CD14-positive monocyte (primary cell): ENCODE data around the gene GUCY2D. TPM values are rescaled to one million over a fixed set of nuclear protein-coding genes. Genes with fewer than 3 reads are reported as not detected.

ENCODE experiments used
- DNase-seq, 3 donors: peaks; one replicate each; pipeline ENCODE4 v3.0.0-alpha.2; 2011 to 2022
- H2AFZ ChIP-seq: 2 replicates; pipeline ENCODE4 v1.6.0; 2012; ENCODE audit warnings: mild to moderate bottlenecking, low read depth, low read length, inconsistent platforms; ENCODE audit not compliant: insufficient read depth, poor library complexity, severe bottlenecking
- H3K27ac ChIP-seq, 2 donors: 1 replicate in 1 of 2; 2 replicates in 1 of 2; pipeline ENCODE4 v1.5.1; 2012 to 2013; ENCODE audit warnings: low read length in 2 of 2, control low read depth in 1 of 2, inconsistent platforms in 1 of 2, low read depth in 1 of 2, mild to moderate bottlenecking in 1 of 2
- H3K27me3 ChIP-seq, 2 donors: one replicate each; pipeline versions ENCODE4 v1.6.0 to v1.6.1; 2011 to 2013; ENCODE audit warnings: low read length in 2 of 2; ENCODE audit not compliant: control insufficient read depth in 2 of 2, insufficient read depth in 2 of 2
- H3K36me3 ChIP-seq, 2 donors: replicated peaks in 1 of 2; 1 replicate in 1 of 2; 2 replicates in 1 of 2; pipeline versions ENCODE4 v1.5.1 to v1.6.1; 2012 to 2013; ENCODE audit warnings: low read length in 2 of 2, control low read depth in 1 of 2, inconsistent platforms in 1 of 2, mild to moderate bottlenecking in 1 of 2; ENCODE audit not compliant: insufficient read depth in 2 of 2, control insufficient read depth in 1 of 2
- H3K4me1 ChIP-seq, 2 donors: 1 replicate in 1 of 2; 2 replicates in 1 of 2; pipeline versions ENCODE4 v1.5.1 to v1.6.1; 2012 to 2013; ENCODE audit warnings: low read length in 2 of 2, control low read depth in 1 of 2, inconsistent platforms in 1 of 2, mild to moderate bottlenecking in 1 of 2, moderate library complexity in 1 of 2; ENCODE audit not compliant: insufficient read depth in 2 of 2, control insufficient read depth in 1 of 2
- H3K4me2 ChIP-seq: replicated peaks from 2 replicates; pipeline ENCODE3; 2012; ENCODE audit warnings: low read length, moderate library complexity, mild to moderate bottlenecking; ENCODE audit not compliant: poor library complexity, severe bottlenecking; ENCODE audit errors: extremely low read depth
- H3K4me3 ChIP-seq, 3 experiments: fragments of 200-600 bp in 1 of 3; sonication (generic) in 1 of 3; replicated peaks in 1 of 3; 1 replicate in 2 of 3; 2 replicates in 1 of 3; pipeline ENCODE4 v1.5.1; 2011 to 2013; ENCODE audit warnings: low read length in 3 of 3, mild to moderate bottlenecking in 3 of 3, control low read depth in 2 of 3, low read depth in 2 of 3, inconsistent platforms in 1 of 3, moderate library complexity in 1 of 3
- H3K79me2 ChIP-seq: 2 replicates; pipeline ENCODE4 v1.6.0; 2012; ENCODE audit warnings: mild to moderate bottlenecking, control low read depth, inconsistent platforms, low read length, moderate library complexity; ENCODE audit not compliant: insufficient read depth
- H3K9ac ChIP-seq: 2 replicates; pipeline ENCODE4 v1.6.0; 2017; ENCODE audit warnings: low read length, mild to moderate bottlenecking; ENCODE audit not compliant: insufficient read depth, poor library complexity, severe bottlenecking
- H3K9me3 ChIP-seq, 2 donors: replicated peaks in 1 of 2; 1 replicate in 1 of 2; 2 replicates in 1 of 2; pipeline versions ENCODE4 v1.5.1 to v1.6.1; 2012 to 2013; ENCODE audit warnings: low read length in 2 of 2, control low read depth in 1 of 2; ENCODE audit not compliant: control insufficient read depth in 1 of 2, insufficient read depth in 1 of 2
- H4K20me1 ChIP-seq: 2 replicates; pipeline ENCODE4 v1.6.0; 2012; ENCODE audit warnings: mild to moderate bottlenecking, low read length, control low read depth, moderate library complexity; ENCODE audit not compliant: insufficient read depth
- H3K27ac Mint-ChIP-seq, 7 donors: one replicate each; pipeline ENCODE4 v1.8.0; 2020; ENCODE audit warnings: mild to moderate bottlenecking in 7 of 7, mixed read lengths in 7 of 7, moderate library complexity in 6 of 7, inconsistent platforms in 2 of 7
- H3K27me3 Mint-ChIP-seq, 3 donors: one replicate each; pipeline ENCODE4 v1.8.0; 2021 to 2022; ENCODE audit warnings: low read depth in 3 of 3, mild to moderate bottlenecking in 3 of 3, mixed read lengths in 3 of 3, moderate library complexity in 3 of 3, inconsistent platforms in 1 of 3
- H3K36me3 Mint-ChIP-seq, 2 donors: one replicate each; pipeline ENCODE4 v1.8.0; 2020; ENCODE audit warnings: mixed read lengths in 2 of 2, inconsistent platforms in 1 of 2, mild to moderate bottlenecking in 1 of 2
- H3K4me1 Mint-ChIP-seq: one replicate; pipeline ENCODE4 v1.8.0; 2020; ENCODE audit warnings: mild to moderate bottlenecking, mixed read lengths
- H3K4me3 Mint-ChIP-seq, 2 donors: one replicate each; pipeline ENCODE4 v1.8.0; 2020; ENCODE audit warnings: mild to moderate bottlenecking in 2 of 2, mixed read lengths in 2 of 2, moderate library complexity in 1 of 2
- H3K9me3 Mint-ChIP-seq, 7 donors: one replicate each; pipeline ENCODE4 v1.8.0; 2020 to 2022; ENCODE audit warnings: mixed read lengths in 7 of 7, mild to moderate bottlenecking in 6 of 7, moderate library complexity in 6 of 7, inconsistent platforms in 2 of 7
- CTCF ChIP-seq: fragments of 200-600 bp; IDR thresholded peaks from one replicate; pipeline ENCODE4 v1.8.0; 2022; ENCODE audit warnings: antibody characterized with exemption, mild to moderate bottlenecking
- WGBS: methylation state at CpG from one replicate; pipeline ENCODE4 v1.1.5; 2013; ENCODE audit warnings: missing lambda C conversion rate; ENCODE audit not compliant: insufficient coverage; 5-methylcytosine and 5-hydroxymethylcytosine counted together
- intact Hi-C, 2 donors: fragments of 100-400 bp; cut with micrococcal nuclease; formaldehyde crosslinking; loops; one replicate each; pipeline versions ENCODE4 v1.15.0 to v1.15.1; 2023
- polyA plus RNA-seq, 3 donors: library from polyadenylated mRNA; depleted of rRNA in 1 of 3; unstranded in 2 of 3; stranded (reverse) in 1 of 3; fragments of 300-500 nt in 2 of 3; fragments of >200 nt in 1 of 3; fragmentation: Illumina TruSeq in 2 of 3; gene quantifications; 1 replicate in 2 of 3; 2 replicates in 1 of 3; pipeline ENCODE4 v1.2.3, GENCODE V29; 2012 to 2021

The GUCY2D gene
- polyA plus RNA-seq, 3 donors, result 0.04 to 0.46 TPM; not detected in 1

GRCh38 chr17:7977805-7978204 lies 24.6 kb upstream of the GUCY2D start:
- no peaks in the 10 kb centered on the region for H3K36me3 ChIP-seq
- peaks cover 0 to 2% (median 2%) of the 10 kb centered on the region in 3 donors for H3K27me3 Mint-ChIP-seq
- intact Hi-C loops, result no loop called here
- no peaks in the 10 kb centered on the region for H4K20me1 ChIP-seq
- H3K9me3 Mint-ChIP-seq, result peaks cover 14 to 37% (median 26%) of the 10 kb centered on the region in 7 donors
- no peak overlapping the region for H3K4me3 Mint-ChIP-seq
- TF ChIP-seq CTCF, result no peak
- no peak overlapping the region for H3K9ac ChIP-seq
- peaks cover 23 to 30% of the 10 kb centered on the region in 2 donors for H3K9me3 ChIP-seq
- peaks cover 12% of the 10 kb centered on the region for H3K4me1 Mint-ChIP-seq
- peaks cover 3 to 12% of the 10 kb centered on the region in 2 donors for H3K4me1 ChIP-seq
- H3K4me3 ChIP-seq, result no peak overlapping the region
- no peak overlapping the region for H3K4me2 ChIP-seq
- H3K79me2 ChIP-seq, result no peaks in the 10 kb centered on the region
- WGBS, result no CpG with 5 or more reads among the region's 5 CpGs
- H3K36me3 Mint-ChIP-seq, result peaks cover 4 to 5% of the 10 kb centered on the region in 2 donors
- no peak for DNase-seq
- H3K27me3 ChIP-seq, result no peaks in the 10 kb centered on the region
- H3K27ac ChIP-seq, result no peak overlapping the region
- H2AFZ ChIP-seq, result no peak overlapping the region
- H3K27ac Mint-ChIP-seq, result no peak overlapping the region

GRCh38 chr17:7982173-7982572 lies 20.2 kb upstream of the GUCY2D start:
- no peak for TF ChIP-seq CTCF
- 51% methylated on average over 5 of the region's 7 CpGs for WGBS
- Mint-ChIP-seq H3K27me3 (peaks cover 0 to 2% (median 2%) of the 10 kb centered on the region in 3 donors), H3K27ac (peak overlapping the region in 2 of 7 donors; percentile 67 to 82), H3K9me3 (peaks cover 0 to 3% (median 0%) of the 10 kb centered on the region in 7 donors), H3K4me3 (no peak overlapping the region), H3K4me1 (peaks cover 12% of the 10 kb centered on the region), H3K36me3 (peaks cover 0 to 1% of the 10 kb centered on the region in 2 donors)
- H3K36me3 ChIP-seq, result no peaks in the 10 kb centered on the region
- H3K9me3 ChIP-seq, result no peaks in the 10 kb centered on the region
- H3K4me2 ChIP-seq, result no peak overlapping the region
- peak overlapping the region; percentile 39 for H2AFZ ChIP-seq
- no peaks in the 10 kb centered on the region for H3K79me2 ChIP-seq
- no peaks in the 10 kb centered on the region for H4K20me1 ChIP-seq
- H3K4me1 ChIP-seq, result peaks cover 3 to 12% of the 10 kb centered on the region in 2 donors
- intact Hi-C loops, result loop anchor here in 1 of 2 donors (5.0 kb wide), 1 partner anchor 35 kb away; no protein-coding TSS in a partner anchor
- H3K27me3 ChIP-seq, result no peaks in the 10 kb centered on the region
- peak; percentile 43 to 65 (median 65) for DNase-seq
- H3K4me3 ChIP-seq, result no peak overlapping the region
- H3K9ac ChIP-seq, result no peak overlapping the region
- no peak overlapping the region for H3K27ac ChIP-seq
